PC-9 (cell line): Measurements from ENCODE around the gene ADGRV1. TPM values are rescaled to one million over a fixed set of nuclear protein-coding genes. Genes with fewer than 3 reads are reported as not detected.

Experiments used
- BruUV-seq: library from RNA; stranded (reverse); fragments of 400-500 nt; replicated peaks from 2 replicates; lab custom pipeline; 2021; lab: Mats Ljungman, UMichigan
- CTCF ChIA-PET: fragments of 300-600 bp; sonication (Branson Sonifier 250); formaldehyde crosslinking; loops from one replicate; lab custom pipeline; 2022; ENCODE audit warnings: antibody characterized with exemption; lab: Charles Lee
- POLR2A ChIA-PET: fragments of 300-600 bp; sonication (Branson Sonifier 250); formaldehyde crosslinking; loops from one replicate; lab custom pipeline; 2022; ENCODE audit warnings: antibody characterized with exemption; ENCODE audit not compliant: unreplicated experiment; lab: Charles Lee
- DNase-seq, 2 experiments: peaks; one replicate each; pipeline versions ENCODE4 v3.0.0 to v3.0.0-alpha.2; 2015 to 2022; ENCODE audit warnings: mixed read lengths in 1 of 2
- H2AFZ ChIP-seq: fragments of 200-600 bp; sonication (generic); 2 replicates; pipeline ENCODE4 v1.8.1; 2017; ENCODE audit warnings: antibody characterized with exemption
- H3F3A ChIP-seq: fragments of 200-600 bp; sonication (generic); 2 replicates; pipeline ENCODE4 v1.8.1; 2017; ENCODE audit warnings: antibody characterized with exemption, mild to moderate bottlenecking, low read depth; ENCODE audit not compliant: insufficient read depth
- H3K27ac ChIP-seq: fragments of 200-600 bp; sonication (generic); 2 replicates; pipeline ENCODE4 v1.6.1; 2016; ENCODE audit warnings: mixed run types
- H3K27me3 ChIP-seq: fragments of 200-600 bp; sonication (generic); 2 replicates; pipeline ENCODE4 v1.6.1; 2016; ENCODE audit warnings: low read depth, mixed run types; ENCODE audit not compliant: insufficient read depth
- H3K36me3 ChIP-seq: fragments of 200-600 bp; sonication (generic); 2 replicates; pipeline ENCODE4 v1.6.1; 2016; ENCODE audit warnings: low read depth, mixed run types
- H3K4me1 ChIP-seq: fragments of 200-600 bp; sonication (generic); replicated peaks from 2 replicates; pipeline ENCODE4 v1.6.1; 2016; ENCODE audit warnings: mixed run types; ENCODE audit not compliant: insufficient read depth
- H3K4me2 ChIP-seq: fragments of 200-600 bp; sonication (generic); 2 replicates; pipeline ENCODE4 v1.6.1; 2017; ENCODE audit warnings: mixed run types
- H3K4me3 ChIP-seq: fragments of 200-600 bp; sonication (generic); 2 replicates; pipeline ENCODE4 v1.6.1; 2016; ENCODE audit warnings: mixed run types
- H3K79me2 ChIP-seq: fragments of 200-600 bp; sonication (generic); 2 replicates; pipeline ENCODE4 v1.6.1; 2017; ENCODE audit warnings: low read depth, mixed run types
- H3K9me2 ChIP-seq: fragments of 200-600 bp; sonication (generic); 2 replicates; pipeline ENCODE4 v1.8.1; 2017; ENCODE audit warnings: mild to moderate bottlenecking; ENCODE audit not compliant: insufficient read depth
- H3K9me3 ChIP-seq: fragments of 200-600 bp; sonication (generic); 2 replicates; pipeline ENCODE4 v1.8.1; 2016; ENCODE audit warnings: low read depth; ENCODE audit not compliant: insufficient read depth
- H4K20me1 ChIP-seq: fragments of 200-600 bp; sonication (generic); 2 replicates; pipeline ENCODE4 v1.8.1; 2017; ENCODE audit not compliant: insufficient read depth
- CTCF ChIP-seq: fragments of 200-600 bp; sonication (generic); conservative IDR thresholded peaks from 2 replicates; pipeline ENCODE4 v1.6.1; 2017; ENCODE audit warnings: mixed run types, antibody characterized with exemption, mild to moderate bottlenecking, moderate library complexity
- EZH2 ChIP-seq: fragments of 200-600 bp; sonication (generic); IDR thresholded peaks from 2 replicates; pipeline ENCODE4 v1.8.0; 2017; ENCODE audit warnings: antibody characterized with exemption, low read depth
- intact Hi-C: fragments of 100-400 bp; cut with micrococcal nuclease; formaldehyde crosslinking; loops from one replicate; pipeline ENCODE4 v1.10.0; 2022; ENCODE audit not compliant: unreplicated experiment
- total RNA-seq: library from RNA; stranded (reverse); gene quantifications from 2 replicates; pipeline ENCODE4 v1.2.3, GENCODE V29; 2021

ADGRV1 gene
- total RNA-seq, 1 experiment from 2014 or later = 1.0 TPM

- H3K27me3 ChIP-seq = no peaks in the 10 kb centered on the region
- POLR2A ChIA-PET = no interaction called here
- intact Hi-C loops = no loop called here
- BruUV-seq = no TSS peak
- H3K79me2 ChIP-seq = no peaks in the 10 kb centered on the region
- H4K20me1 ChIP-seq = no peaks in the 10 kb centered on the region
- no peak overlapping the region for H3K4me2 ChIP-seq
- no peak overlapping the region for H3K27ac ChIP-seq
- no peak for DNase-seq
- peaks cover 15% of the 10 kb centered on the region for H3K4me1 ChIP-seq
- no peak overlapping the region for H2AFZ ChIP-seq
- H3K36me3 ChIP-seq = no peaks in the 10 kb centered on the region
- no peak for TF ChIP-seq CTCF
- no peak for TF ChIP-seq EZH2
- CTCF ChIA-PET = no interaction called here
- H3F3A ChIP-seq = no peaks in the 10 kb centered on the region
- no peak overlapping the region for H3K4me3 ChIP-seq
- no peaks in the 10 kb centered on the region for H3K9me2 ChIP-seq
- H3K9me3 ChIP-seq = no peaks in the 10 kb centered on the region
Measured at GRCh38 chr5:91076138-91076537, 517.5 kb downstream of the ADGRV1 start.

GRCh38 chr5:91077623-91078022, 519.0 kb downstream of the ADGRV1 start:
- no peaks in the 10 kb centered on the region for H3K36me3 ChIP-seq
- intact Hi-C loops = no loop called here
- no peak overlapping the region for H3K4me3 ChIP-seq
- no peaks in the 10 kb centered on the region for H3F3A ChIP-seq
- BruUV-seq = no TSS peak
- H3K27ac ChIP-seq = no peak overlapping the region
- H3K9me2 ChIP-seq = no peaks in the 10 kb centered on the region
- no peaks in the 10 kb centered on the region for H3K79me2 ChIP-seq
- ChIA-PET POLR2A (no interaction called here), CTCF (interaction anchor here (0.6 kb wide), 1 partner anchor 340 kb away, joined by 3 read pairs; no protein-coding TSS in a partner anchor)
- no peaks in the 10 kb centered on the region for H3K9me3 ChIP-seq
- H4K20me1 ChIP-seq = no peaks in the 10 kb centered on the region
- peaks cover 15% of the 10 kb centered on the region for H3K4me1 ChIP-seq
- no peak for TF ChIP-seq CTCF
- TF ChIP-seq EZH2 = no peak
- H3K27me3 ChIP-seq = no peaks in the 10 kb centered on the region
- peak in 1 of 2 experiments; percentile 43 for DNase-seq
- H2AFZ ChIP-seq = 0 out of 2 replicates have a peak overlapping the region, but pooled peaks have one; percentile 23
- 0 out of 2 replicates have a peak overlapping the region, but pooled peaks have one; percentile 26 for H3K4me2 ChIP-seq

GRCh38 chr5:91079037-91079436, 520.4 kb downstream of the ADGRV1 start:
- DNase-seq = peak in 1 of 2 experiments; percentile 6
- H3K36me3 ChIP-seq = no peaks in the 10 kb centered on the region
- no peaks in the 10 kb centered on the region for H4K20me1 ChIP-seq
- POLR2A ChIA-PET = no interaction called here
- H3K4me3 ChIP-seq = no peak overlapping the region
- H3K27ac ChIP-seq = no peak overlapping the region
- no peak for TF ChIP-seq EZH2
- TF ChIP-seq CTCF = no peak
- CTCF ChIA-PET = no interaction called here
- H3K27me3 ChIP-seq = no peaks in the 10 kb centered on the region
- no peak overlapping the region for H3K4me2 ChIP-seq
- peaks cover 15% of the 10 kb centered on the region for H3K4me1 ChIP-seq
- no peak overlapping the region for H2AFZ ChIP-seq
- BruUV-seq = no TSS peak
- no peaks in the 10 kb centered on the region for H3K9me3 ChIP-seq
- no peaks in the 10 kb centered on the region for H3K79me2 ChIP-seq
- no peaks in the 10 kb centered on the region for H3K9me2 ChIP-seq
- intact Hi-C loops = no loop called here
- no peaks in the 10 kb centered on the region for H3F3A ChIP-seq
